ENCODE data around the gene HPSE. TPM values are rescaled to one million over a fixed set of nuclear protein-coding genes. Genes with fewer than 3 reads are reported as not detected.
"Not testable (repeated sequence)": the region's sequence is repeated elsewhere in the genome, so short reads cannot be mapped to it uniquely, and the experiment has no call there.

The HPSE gene
- total RNA-seq, 1 experiment from 2014 or later, result 3.9 TPM

DNA sequence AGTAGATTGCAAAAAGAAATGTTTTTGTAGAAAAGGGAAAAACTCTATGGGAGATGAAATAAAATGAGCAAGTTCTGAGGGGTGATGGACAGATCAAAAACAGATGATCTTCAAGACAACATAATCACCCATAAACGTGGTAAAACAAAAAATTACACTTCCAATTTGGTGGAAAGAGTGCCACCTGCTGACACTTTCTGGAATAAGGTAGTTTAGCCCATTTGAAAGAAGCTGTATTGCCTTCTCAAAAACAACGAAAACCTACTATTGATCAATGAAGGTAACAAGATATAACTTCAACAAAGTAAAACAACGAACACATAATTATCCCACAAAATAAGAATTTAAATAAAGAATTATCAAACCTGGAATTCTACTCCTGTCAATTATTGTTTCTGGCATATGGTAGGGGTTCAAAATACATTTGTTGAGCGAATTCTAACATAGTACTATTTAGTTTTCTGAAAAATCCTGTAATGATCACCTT lies 52.6 kb downstream of the HPSE start:
- H3K27me3 ChIP-seq (replicated peaks; ENCODE audit: control insufficient read depth, insufficient read depth, low read length), result no peaks in the 10 kb centered on the region
- no peaks in the 10 kb centered on the region for H3K9me3 ChIP-seq
- peak overlapping the region; percentile 27 for H3K4me3 Mint-ChIP-seq (ENCODE audit: unreplicated experiment)
- H3K4me1 ChIP-seq, result peaks cover 19% of the 10 kb centered on the region; the same call in 1 of the 2 replicates
- H3K36me3 ChIP-seq (ENCODE audit: control insufficient read depth, insufficient read depth, low read length), result no peaks in the 10 kb centered on the region; the same call in none of the 2 replicates
- ChIA-PET CTCF (interaction anchor here (0.5 to 1.7 kb wide), 12 partner anchors 22 to 754 kb away, joined by 3 to 11 read pairs (median 4); partner anchors contain the start of gene COPS4), POLR2A (no interaction called here)
- DNase-seq, result peak in 1 of 2 experiments; percentile 59
- peaks cover 5% of the 10 kb centered on the region for H3K36me3 Mint-ChIP-seq (ENCODE audit: insufficient read depth, unreplicated experiment)
- no peak overlapping the region for H3K27ac Mint-ChIP-seq (ENCODE audit: unreplicated experiment)
- TF ChIP-seq, protein P1, sequence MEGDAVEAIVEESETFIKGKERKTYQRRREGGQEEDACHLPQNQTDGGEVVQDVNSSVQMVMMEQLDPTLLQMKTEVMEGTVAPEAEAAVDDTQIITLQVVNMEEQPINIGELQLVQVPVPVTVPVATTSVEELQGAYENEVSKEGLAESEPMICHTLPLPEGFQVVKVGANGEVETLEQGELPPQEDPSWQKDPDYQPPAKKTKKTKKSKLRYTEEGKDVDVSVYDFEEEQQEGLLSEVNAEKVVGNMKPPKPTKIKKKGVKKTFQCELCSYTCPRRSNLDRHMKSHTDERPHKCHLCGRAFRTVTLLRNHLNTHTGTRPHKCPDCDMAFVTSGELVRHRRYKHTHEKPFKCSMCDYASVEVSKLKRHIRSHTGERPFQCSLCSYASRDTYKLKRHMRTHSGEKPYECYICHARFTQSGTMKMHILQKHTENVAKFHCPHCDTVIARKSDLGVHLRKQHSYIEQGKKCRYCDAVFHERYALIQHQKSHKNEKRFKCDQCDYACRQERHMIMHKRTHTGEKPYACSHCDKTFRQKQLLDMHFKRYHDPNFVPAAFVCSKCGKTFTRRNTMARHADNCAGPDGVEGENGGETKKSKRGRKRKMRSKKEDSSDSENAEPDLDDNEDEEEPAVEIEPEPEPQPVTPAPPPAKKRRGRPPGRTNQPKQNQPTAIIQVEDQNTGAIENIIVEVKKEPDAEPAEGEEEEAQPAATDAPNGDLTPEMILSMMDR (IDR thresholded peaks at IDR 0.05; ENCODE audit: insufficient read depth in 1 of 2, low read depth in 1 of 2, low read length in 1 of 2, severe bottlenecking in 1 of 2, unreplicated experiment in 1 of 2), result peak; percentile 55 to 76
- no peak overlapping the region for H3K4me3 ChIP-seq (ENCODE audit: low read depth, low read length)
- no TSS peak for BruUV-seq (replicated peaks)
- no peaks in the 10 kb centered on the region for H3K27me3 Mint-ChIP-seq (ENCODE audit: insufficient read depth, unreplicated experiment)
- peaks cover 7% of the 10 kb centered on the region for H3K4me1 Mint-ChIP-seq (ENCODE audit: low read depth, unreplicated experiment)
- intact Hi-C loops (cut with micrococcal nuclease; ENCODE audit: unreplicated experiment), result loop anchor here (1.0 to 10.0 kb wide), 3 partner anchors 207 to 377 kb away; partner anchors contain the start of genes COPS4 and THAP9
- H3K9me3 Mint-ChIP-seq (ENCODE audit: unreplicated experiment), result no peaks in the 10 kb centered on the region

DNA sequence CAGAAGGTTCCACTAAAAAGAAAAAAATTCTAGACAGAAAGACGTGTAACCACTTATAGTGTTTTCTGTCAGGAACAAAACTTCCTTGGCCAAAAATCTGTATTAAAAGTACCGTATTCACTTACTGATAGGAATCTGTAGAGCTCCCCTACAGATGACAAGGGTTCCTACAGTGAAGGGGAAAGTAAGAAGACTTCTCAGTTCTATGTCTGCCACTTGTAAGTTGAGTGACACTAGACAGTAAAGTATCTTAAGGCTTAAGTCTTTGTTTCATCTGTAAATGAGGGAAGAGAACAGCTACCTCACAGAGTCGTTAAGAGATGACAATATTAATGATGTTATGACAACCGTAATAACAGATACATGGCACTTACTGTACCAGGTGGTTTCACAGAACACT lies 53.3 kb downstream of the HPSE start:
- peaks cover 7% of the 10 kb centered on the region for H3K4me1 Mint-ChIP-seq (ENCODE audit: low read depth, unreplicated experiment)
- intact Hi-C loops (cut with micrococcal nuclease; ENCODE audit: unreplicated experiment), result loop anchor here (10.0 kb wide), 1 partner anchor 377 kb away; the partner anchor contains the start of gene THAP9

DNA sequence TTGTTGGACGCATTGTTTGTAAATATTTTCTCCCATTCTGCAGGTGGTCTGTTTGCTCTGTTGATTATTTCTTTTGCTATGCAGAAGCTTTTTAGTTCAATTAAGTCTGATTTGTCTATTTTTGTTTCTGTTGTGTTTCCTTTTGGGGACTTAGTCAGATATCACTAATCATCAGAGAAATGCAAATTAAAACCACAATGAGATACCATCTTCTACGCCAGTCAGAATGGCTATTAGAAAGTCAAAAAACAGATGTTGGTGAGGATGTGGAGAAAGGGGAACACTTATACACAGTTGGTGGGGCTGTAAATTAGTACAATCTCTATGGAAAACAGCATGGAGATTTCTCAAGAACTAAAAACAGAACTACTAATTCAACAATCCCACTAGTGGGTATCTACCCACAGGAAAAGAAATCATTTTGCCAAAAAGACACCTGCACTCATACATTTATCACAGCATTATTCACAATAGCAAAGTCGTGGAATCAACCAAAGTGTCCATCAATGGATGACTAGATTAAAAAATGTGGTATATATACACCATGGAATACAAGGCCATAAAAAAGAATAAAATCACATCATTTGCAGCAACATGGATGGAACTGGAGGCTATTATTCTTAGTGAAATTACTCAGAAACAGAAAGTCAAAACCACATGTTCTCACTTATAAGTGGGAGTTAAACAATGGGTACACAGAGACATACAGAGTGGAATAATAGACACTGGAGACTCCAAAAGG lies 58.2 kb downstream of the HPSE start:
- ChIA-PET CTCF (no interaction called here), POLR2A (no interaction called here)
- TF ChIP-seq, protein P1 (IDR thresholded peaks at IDR 0.05; ENCODE audit: insufficient read depth in 1 of 2, low read depth in 1 of 2, low read length in 1 of 2, severe bottlenecking in 1 of 2, unreplicated experiment in 1 of 2), result no peak
- intact Hi-C loops (cut with micrococcal nuclease; ENCODE audit: unreplicated experiment), result no loop called here
- DNase-seq, result no peak
- H3K27me3 Mint-ChIP-seq (ENCODE audit: insufficient read depth, unreplicated experiment), result no peaks in the 10 kb centered on the region
- no peaks in the 10 kb centered on the region for H3K4me1 Mint-ChIP-seq (ENCODE audit: low read depth, unreplicated experiment)
- Histone ChIP-seq H3K9me3 (no peaks in the 10 kb centered on the region), H3K4me3 (ENCODE audit: low read depth, low read length) (no peak overlapping the region), H3K27me3 (replicated peaks; ENCODE audit: control insufficient read depth, insufficient read depth, low read length) (no peaks in the 10 kb centered on the region), H3K4me1 (no peaks in the 10 kb centered on the region), H3K36me3 (ENCODE audit: control insufficient read depth, insufficient read depth, low read length) (no peaks in the 10 kb centered on the region; the same call in 1 of the 2 replicates)
- no TSS peak for BruUV-seq (replicated peaks)
- H3K27ac Mint-ChIP-seq (ENCODE audit: unreplicated experiment), result no peak overlapping the region
- H3K36me3 Mint-ChIP-seq (ENCODE audit: insufficient read depth, unreplicated experiment), result peaks cover 5% of the 10 kb centered on the region
- H3K9me3 Mint-ChIP-seq (ENCODE audit: unreplicated experiment), result no peaks in the 10 kb centered on the region
- H3K4me3 Mint-ChIP-seq (ENCODE audit: unreplicated experiment), result no peak overlapping the region

More for the DNA sequence above, 53.3 kb downstream of the HPSE start:
- H3K27ac Mint-ChIP-seq (ENCODE audit: unreplicated experiment), result no peak overlapping the region
- Histone ChIP-seq H3K4me1 (peaks cover 19% of the 10 kb centered on the region; the same call in 1 of the 2 replicates), H3K36me3 (ENCODE audit: control insufficient read depth, insufficient read depth, low read length) (no peaks in the 10 kb centered on the region; the same call in none of the 2 replicates), H3K9me3 (no peaks in the 10 kb centered on the region), H3K27me3 (replicated peaks; ENCODE audit: control insufficient read depth, insufficient read depth, low read length) (no peaks in the 10 kb centered on the region), H3K4me3 (ENCODE audit: low read depth, low read length) (no peak overlapping the region)
- BruUV-seq (replicated peaks), result no TSS peak
- peaks cover 5% of the 10 kb centered on the region for H3K36me3 Mint-ChIP-seq (ENCODE audit: insufficient read depth, unreplicated experiment)
- ChIA-PET POLR2A (interaction anchor here (0.7 kb wide), 1 partner anchor 163 kb away, joined by 4 read pairs; no protein-coding TSS in a partner anchor), CTCF (interaction anchor here (0.5 to 1.7 kb wide), 5 partner anchors 27 to 268 kb away, joined by 3 to 11 read pairs (median 4); no protein-coding TSS in a partner anchor)
- no peak for DNase-seq
- TF ChIP-seq, protein P1 (IDR thresholded peaks at IDR 0.05; ENCODE audit: insufficient read depth in 1 of 2, low read depth in 1 of 2, low read length in 1 of 2, severe bottlenecking in 1 of 2, unreplicated experiment in 1 of 2), result no peak
- H3K9me3 Mint-ChIP-seq (ENCODE audit: unreplicated experiment), result no peaks in the 10 kb centered on the region
- no peak overlapping the region for H3K4me3 Mint-ChIP-seq (ENCODE audit: unreplicated experiment)
- H3K27me3 Mint-ChIP-seq (ENCODE audit: insufficient read depth, unreplicated experiment), result no peaks in the 10 kb centered on the region

DNA sequence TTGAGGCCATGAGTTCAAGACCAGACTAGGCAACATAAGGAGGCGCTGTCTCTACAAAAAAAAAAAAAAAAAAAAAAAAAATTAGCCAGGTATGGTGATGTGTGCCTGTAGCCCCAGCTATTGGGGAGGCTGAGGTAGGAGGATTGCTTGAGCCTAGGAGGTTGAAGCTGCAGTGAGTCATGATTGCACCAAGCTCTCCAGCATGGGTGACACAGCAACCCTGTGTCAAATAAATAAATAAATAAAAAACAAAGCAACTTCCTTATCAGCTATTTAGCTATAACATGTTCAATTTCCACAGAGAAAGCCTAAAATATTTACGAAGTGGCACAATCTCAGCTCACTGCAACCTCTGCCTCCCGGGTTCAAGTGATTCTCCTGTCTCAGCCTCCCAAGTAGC lies 60.7 kb downstream of the HPSE start:
- BruUV-seq (replicated peaks); H3K9me3 ChIP-seq; H3K27me3 Mint-ChIP-seq (ENCODE audit: insufficient read depth, unreplicated experiment); H3K36me3 Mint-ChIP-seq (ENCODE audit: insufficient read depth, unreplicated experiment); H3K27me3 ChIP-seq (replicated peaks; ENCODE audit: control insufficient read depth, insufficient read depth, low read length); H3K4me1 Mint-ChIP-seq (ENCODE audit: low read depth, unreplicated experiment); H3K4me3 ChIP-seq (ENCODE audit: low read depth, low read length); H3K4me3 Mint-ChIP-seq (ENCODE audit: unreplicated experiment); DNase-seq; H3K4me1 ChIP-seq; H3K9me3 Mint-ChIP-seq (ENCODE audit: unreplicated experiment); intact Hi-C loops (cut with micrococcal nuclease; ENCODE audit: unreplicated experiment); H3K27ac Mint-ChIP-seq (ENCODE audit: unreplicated experiment); H3K36me3 ChIP-seq (ENCODE audit: control insufficient read depth, insufficient read depth, low read length): not testable (repeated sequence)
- POLR2A ChIA-PET, result interaction anchor here (0.9 kb wide), 1 partner anchor 11 kb away, joined by 3 read pairs; the partner anchor contains the start of gene COQ2
- CTCF ChIA-PET, result interaction anchor here (0.8 kb wide), 1 partner anchor 13 kb away, joined by 3 read pairs; no protein-coding TSS in a partner anchor

All from Caco-2 (cell line).